HL-60/S4 treated with phorbol 12-myristate 13-acetate at 8.2 ng/mL for 4 days and 3 days (cell line): Measurements from ENCODE around the gene PDHX.

Experiments
- in situ Hi-C: fragments of 300-500 bp; cut with MboI; formaldehyde crosslinking; loops from 2 replicates; pipeline ENCODE4 v1.15.0; 2022; ENCODE audit warnings: low sequenced_read_pairs

The PDHX gene

DNA sequence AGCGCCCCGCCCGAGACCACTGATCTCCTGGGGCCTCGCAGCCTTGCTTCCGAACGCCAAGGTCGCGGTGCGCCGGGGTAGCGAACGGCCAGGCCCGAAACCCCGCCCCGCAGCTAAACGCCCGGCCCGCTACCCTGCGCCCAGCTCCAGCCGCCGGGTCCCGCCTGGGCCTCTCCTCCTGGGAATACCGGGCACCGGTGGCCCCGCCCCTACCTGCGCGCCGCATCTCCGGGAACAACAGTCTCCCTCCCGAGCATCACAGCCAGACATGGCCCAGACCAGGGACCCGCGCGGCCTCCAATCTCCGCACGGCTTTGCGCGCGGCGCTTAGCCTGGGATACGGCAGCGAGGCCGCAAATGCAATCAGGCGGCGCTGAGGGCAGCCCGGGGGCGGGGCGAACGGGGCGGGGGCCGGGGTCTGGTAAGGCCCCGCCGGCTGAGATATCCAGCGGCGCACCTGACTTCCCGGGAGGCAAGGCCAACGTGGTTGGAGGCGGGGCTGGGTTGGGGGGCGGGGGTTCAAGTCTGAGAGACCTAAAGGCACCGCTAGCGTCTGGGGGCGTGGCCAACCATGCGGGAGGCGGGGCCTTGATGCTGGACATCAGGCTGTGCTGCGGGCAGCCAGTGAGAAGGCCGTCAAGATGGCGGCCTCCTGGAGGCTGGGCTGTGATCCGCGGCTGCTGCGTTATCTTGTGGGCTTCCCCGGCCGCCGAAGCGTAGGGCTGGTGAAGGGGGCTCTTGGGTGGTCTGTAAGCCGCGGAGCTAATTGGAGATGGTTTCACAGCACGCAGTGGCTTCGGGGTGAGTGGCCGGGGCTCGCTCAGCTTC is at the start of gene PDHX, which contains the start of gene APIP:
Gene PDHX, plus strand, starts transcription at position 604 of the 828 bp plus-strand sequence. Its CDS starts 38 bp downstream, at position 642.
Gene APIP, minus strand, starts transcription at position 365 of the 828 bp plus-strand sequence. Its CDS starts 95 bp downstream, at position 270.
- in situ Hi-C loops, result no loop called here

DNA sequence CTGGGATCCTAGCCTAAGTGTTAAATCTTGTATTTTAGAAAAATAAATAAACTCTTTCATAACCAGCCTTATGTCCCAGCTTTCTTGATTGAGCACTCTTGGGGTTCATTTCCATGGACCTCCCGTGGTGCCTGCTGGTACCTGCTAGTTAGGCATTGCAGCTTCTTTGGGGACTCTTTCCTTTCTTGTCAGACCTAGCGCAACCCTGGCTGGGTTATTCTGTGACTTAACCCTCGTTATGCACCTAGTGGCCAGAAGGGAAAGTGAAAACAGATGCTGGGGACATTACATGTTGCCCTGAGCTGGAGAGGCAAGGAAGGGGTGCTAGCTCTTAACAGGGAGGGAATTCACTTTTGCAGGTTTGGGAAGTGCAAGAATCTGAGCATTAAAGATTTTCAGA is 47.0 kb upstream of the PDHX start:
- in situ Hi-C loops, result no loop called here

- in situ Hi-C loops, result no loop called here
Measured at GRCh38 chr11:34870548-34871196, 45.7 kb upstream of the PDHX start.

- in situ Hi-C loops, result no loop called here
Measured at GRCh38 chr11:34874202-34874601, 42.2 kb upstream of the PDHX start.

- in situ Hi-C loops, result no loop called here
Measured at GRCh38 chr11:34877375-34877975, 38.9 kb upstream of the PDHX start.

DNA sequence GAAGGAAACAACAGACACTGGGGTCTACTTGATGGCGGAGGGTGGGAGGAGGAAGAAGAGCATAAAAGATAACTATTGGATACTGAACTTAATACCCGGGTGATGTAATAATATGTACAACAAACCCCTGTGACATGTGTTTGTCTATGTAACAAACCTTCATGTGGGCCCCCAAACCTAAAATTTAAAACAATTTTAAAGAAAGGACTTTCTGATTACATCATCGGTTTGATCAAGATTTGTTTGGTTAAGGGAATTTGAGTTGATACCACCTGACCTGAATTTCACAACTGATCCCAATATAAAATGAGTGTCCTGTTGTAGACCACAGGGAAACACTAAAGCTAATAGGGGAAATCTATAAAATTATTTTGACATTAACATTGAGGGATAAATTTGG is 34.5 kb upstream of the PDHX start:
- in situ Hi-C loops, result no loop called here

- in situ Hi-C loops, result no loop called here
Measured at GRCh38 chr11:34886609-34887008, 29.8 kb upstream of the PDHX start.

GRCh38 chr11:34887260-34887659 is 29.2 kb upstream of the PDHX start:
- in situ Hi-C loops, result no loop called here

DNA sequence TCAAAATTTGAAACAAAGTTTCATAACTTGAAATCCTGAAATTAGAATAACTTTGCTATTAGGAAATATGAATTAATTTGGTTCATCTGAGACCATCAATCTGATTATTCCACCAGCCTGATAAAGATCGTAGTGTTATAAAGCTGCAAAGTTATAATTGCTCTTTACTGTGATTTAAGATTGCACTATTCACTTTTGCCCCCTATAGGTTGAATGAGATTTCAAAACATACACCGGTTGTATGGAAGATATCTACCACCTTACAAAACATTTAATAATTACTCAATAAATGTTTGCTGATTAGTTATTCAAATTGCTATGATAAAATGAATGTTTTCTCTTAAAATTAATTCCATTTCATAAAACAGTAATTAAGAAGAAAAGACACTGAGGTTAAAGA is 26.3 kb upstream of the PDHX start:
- in situ Hi-C loops, result loop anchor here (10.0 kb wide), 1 partner anchor 305 kb away; no protein-coding TSS in a partner anchor

DNA sequence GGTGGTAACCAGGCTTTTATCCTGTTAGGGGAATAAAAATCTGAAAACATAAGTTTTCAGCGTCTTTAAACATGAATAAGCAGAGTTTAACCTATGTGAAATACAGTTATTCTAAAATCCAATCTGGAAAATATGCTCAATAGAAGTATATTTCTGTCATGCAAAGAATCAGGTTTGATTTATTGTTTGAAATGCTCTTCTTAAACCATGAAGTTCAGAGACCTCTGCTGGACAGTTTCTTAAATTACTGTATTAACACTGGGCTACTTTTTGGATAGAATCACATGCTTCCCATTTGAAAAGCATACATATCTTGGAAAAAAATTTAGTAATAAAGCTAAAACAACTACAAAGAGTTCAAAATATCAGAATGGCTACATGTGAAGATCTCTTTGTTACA is 25.6 kb upstream of the PDHX start:
- in situ Hi-C loops, result loop anchor here (10.0 kb wide), 1 partner anchor 306 kb away; no protein-coding TSS in a partner anchor

DNA sequence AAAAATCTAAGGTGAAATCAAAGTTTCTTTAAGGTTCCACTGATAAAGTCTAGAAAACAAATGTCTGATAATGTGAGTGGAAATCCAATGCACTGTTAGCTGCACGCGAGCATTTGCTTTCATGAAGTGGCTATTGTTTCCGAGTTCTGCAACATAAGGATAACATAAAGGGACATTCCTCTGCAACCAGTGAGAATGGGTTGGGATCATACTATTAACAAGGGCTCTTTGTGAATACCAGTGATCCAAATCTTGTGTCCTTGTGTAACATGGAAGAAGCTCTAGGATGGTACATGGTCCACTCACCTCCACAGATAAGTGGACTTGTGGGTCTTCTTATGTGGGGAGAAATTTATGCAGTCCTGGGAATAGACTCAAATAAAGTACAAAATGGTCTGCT is 24.8 kb upstream of the PDHX start:
- in situ Hi-C loops, result loop anchor here (10.0 kb wide), 1 partner anchor 307 kb away; no protein-coding TSS in a partner anchor

- in situ Hi-C loops, result loop anchor here (10.0 kb wide), 1 partner anchor 309 kb away; no protein-coding TSS in a partner anchor
Measured at GRCh38 chr11:34893416-34893815, 23.0 kb upstream of the PDHX start.

GRCh38 chr11:34896191-34896590 is 20.2 kb upstream of the PDHX start:
- in situ Hi-C loops, result loop anchor here (10.0 kb wide), 1 partner anchor 311 kb away; no protein-coding TSS in a partner anchor

GRCh38 chr11:34897171-34897870 is 19.1 kb upstream of the PDHX start:
- in situ Hi-C loops, result loop anchor here (10.0 kb wide), 1 partner anchor 313 kb away; no protein-coding TSS in a partner anchor

DNA sequence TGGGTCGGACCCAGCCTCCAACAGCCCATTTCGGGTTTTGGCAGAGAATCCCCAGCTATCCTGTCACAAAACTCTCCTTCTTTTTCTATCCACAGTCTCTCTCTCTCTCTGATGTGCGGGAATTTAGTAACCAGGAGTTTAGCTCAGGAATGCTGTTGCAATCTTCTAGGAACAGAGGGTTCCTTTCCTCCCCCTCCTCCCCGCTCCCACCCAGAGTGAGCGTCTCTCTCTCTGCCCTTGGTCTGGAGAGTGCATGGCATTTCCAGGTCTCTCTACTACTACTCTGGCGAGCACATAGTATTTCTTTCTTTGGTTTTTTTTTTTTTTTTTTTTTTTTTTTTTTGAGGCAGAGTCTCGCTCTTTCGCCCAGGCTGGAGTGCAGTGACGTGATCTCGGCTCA is 17.9 kb upstream of the PDHX start:
- in situ Hi-C loops, result loop anchor here (10.0 kb wide), 1 partner anchor 314 kb away; no protein-coding TSS in a partner anchor

GRCh38 chr11:34899633-34900016 is 16.8 kb upstream of the PDHX start:
- in situ Hi-C loops, result loop anchor here (10.0 kb wide), 1 partner anchor 315 kb away; no protein-coding TSS in a partner anchor

- in situ Hi-C loops, result no loop called here
Measured at GRCh38 chr11:34904421-34904955, 11.9 kb upstream of the PDHX start.

GRCh38 chr11:34905666-34906065 is 10.8 kb upstream of the PDHX start:
- in situ Hi-C loops, result no loop called here

DNA sequence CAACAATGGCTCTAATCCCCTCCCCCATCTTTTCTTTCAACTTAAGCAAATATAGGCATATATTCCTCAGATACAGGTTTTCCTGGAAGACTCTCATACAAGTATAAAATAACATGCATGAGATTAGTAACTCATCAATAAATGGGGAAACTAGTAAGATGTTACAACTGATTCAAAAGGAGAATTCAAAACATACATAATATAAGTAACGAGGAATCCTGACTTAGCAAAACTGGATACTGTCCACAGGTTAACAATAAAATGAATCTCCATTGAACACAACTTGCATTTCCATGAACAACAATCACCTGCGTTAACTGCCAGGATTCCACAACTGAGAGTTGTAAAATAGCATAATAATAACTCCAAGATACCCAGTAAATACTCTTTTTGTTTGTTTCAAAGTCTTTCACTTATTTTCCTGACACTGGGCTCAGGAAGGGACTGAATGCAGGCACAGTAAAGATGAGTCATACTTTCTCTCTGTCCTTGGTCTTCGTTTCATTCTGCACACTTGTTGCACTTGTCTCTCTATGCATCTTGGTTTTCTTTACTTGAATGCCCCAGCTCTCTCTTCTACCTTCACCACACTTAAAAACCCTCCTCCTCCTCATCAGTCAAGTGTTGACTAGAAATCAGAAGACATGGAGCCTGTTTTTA is 8.4 kb upstream of the PDHX start:
- in situ Hi-C loops, result no loop called here

DNA sequence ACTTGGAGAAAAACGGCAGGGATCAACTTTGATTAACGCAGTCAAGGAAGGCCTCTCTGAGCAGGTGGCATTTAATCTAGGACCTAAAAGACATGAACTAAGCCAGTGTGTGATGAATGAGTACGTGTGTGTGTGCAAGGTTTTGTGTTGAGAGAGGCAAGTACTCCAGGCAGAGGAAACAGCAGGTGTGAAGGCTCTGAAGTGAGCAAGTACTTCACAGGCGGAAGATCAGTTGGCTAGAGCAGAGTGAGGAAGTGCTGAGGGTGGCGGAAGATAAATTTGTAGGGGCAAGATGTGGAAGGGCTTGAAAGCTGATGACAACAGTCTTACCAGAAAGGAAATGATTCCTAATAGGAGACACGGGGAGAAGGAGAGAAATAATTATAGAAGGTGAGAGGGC is 7.0 kb upstream of the PDHX start:
- in situ Hi-C loops, result no loop called here
